ENCODE results near the gene ZNF621.

DNA sequence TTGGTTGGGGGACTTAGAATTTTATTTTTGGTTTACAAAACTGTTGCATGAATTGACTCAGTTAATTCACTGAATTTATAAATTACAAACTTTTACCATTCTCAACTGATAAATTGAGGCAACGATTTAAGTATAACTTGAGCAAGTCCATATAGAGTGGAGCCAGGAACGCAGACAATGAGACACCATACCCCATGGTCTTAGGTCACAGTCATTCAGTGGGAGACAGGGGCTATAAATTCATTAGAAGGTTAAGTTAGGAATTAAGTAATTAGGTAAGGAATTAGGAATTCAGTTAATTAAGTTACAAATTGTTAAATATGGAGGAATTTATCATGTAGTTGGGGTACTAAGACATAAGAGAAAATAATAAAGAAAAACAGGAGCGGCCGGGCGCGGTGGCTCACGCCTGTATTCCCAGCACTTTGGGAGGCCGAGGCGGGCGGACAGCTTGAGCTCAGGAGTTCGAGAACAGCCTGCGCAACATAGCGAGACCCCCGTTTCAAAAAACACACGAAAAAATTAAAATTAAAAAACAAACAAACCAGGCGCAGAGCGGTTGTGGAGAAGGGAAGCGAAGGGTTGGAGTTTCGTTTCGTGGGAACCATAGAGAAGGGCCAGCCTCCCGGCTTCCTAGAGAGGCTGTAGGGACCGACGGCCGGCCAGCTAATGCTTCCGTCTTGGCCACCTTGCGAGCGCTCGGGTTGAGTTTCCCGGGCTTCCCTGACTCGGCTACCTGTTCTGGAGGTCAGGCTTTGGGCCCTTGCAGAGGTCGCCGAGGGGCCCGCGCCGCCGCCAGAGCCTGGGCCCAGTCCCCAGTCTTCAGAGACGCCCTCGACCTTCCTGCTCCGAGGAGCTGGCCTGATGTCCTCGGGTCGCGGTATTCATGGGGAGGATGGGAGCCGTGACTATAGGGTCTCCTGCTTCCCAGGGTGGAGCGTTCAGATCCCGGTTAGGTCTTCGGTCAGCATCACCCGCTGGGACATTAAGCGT lies 48.0 kb upstream of the ZNF621 start, which contains the start of gene ZNF619:
- TF ChIP-seq, protein P1, sequence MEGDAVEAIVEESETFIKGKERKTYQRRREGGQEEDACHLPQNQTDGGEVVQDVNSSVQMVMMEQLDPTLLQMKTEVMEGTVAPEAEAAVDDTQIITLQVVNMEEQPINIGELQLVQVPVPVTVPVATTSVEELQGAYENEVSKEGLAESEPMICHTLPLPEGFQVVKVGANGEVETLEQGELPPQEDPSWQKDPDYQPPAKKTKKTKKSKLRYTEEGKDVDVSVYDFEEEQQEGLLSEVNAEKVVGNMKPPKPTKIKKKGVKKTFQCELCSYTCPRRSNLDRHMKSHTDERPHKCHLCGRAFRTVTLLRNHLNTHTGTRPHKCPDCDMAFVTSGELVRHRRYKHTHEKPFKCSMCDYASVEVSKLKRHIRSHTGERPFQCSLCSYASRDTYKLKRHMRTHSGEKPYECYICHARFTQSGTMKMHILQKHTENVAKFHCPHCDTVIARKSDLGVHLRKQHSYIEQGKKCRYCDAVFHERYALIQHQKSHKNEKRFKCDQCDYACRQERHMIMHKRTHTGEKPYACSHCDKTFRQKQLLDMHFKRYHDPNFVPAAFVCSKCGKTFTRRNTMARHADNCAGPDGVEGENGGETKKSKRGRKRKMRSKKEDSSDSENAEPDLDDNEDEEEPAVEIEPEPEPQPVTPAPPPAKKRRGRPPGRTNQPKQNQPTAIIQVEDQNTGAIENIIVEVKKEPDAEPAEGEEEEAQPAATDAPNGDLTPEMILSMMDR (IDR thresholded peaks at IDR 0.05) = no peak
- TF ChIP-seq POLR2AphosphoS5 (IDR thresholded peaks at IDR 0.05) = peak; percentile 41

Measured in prostate gland (tissue), 2 donors.